LNCaP clone FGC (cell line): ENCODE results near the gene NPHS2.

Experiments used
- DNase-seq: peaks from one replicate; pipeline ENCODE4 v3.0.0-alpha.2; 2011; ENCODE audit warnings: low read depth
- H3K4me3 ChIP-seq: 2 replicates; pipeline ENCODE4 v1.5.1; 2011; ENCODE audit warnings: mild to moderate bottlenecking, low read depth, low read length, control low read depth
- CTCF ChIP-seq: IDR thresholded peaks from 2 replicates; pipeline ENCODE4 v1.5.1; 2012; ENCODE audit warnings: mild to moderate bottlenecking; ENCODE audit not compliant: control insufficient read depth, insufficient read depth; ENCODE audit errors: extremely low read depth

NPHS2 gene

GRCh38 chr1:179583771-179584320 lies 8.1 kb upstream of the NPHS2 start:
- TF ChIP-seq CTCF = no peak
- H3K4me3 ChIP-seq = no peak overlapping the region
- no peak for DNase-seq

GRCh38 chr1:179576509-179576908 lies 761 bp upstream of the NPHS2 start:
- no peak for TF ChIP-seq CTCF
- no peak overlapping the region for H3K4me3 ChIP-seq

GRCh38 chr1:179558078-179558477 lies 17.7 kb downstream of the NPHS2 start:
- no peak for TF ChIP-seq CTCF
- H3K4me3 ChIP-seq = no peak overlapping the region
- DNase-seq = no peak

More at GRCh38 chr1:179576509-179576908, 761 bp upstream of the NPHS2 start:
- no peak for DNase-seq

GRCh38 chr1:179554427-179554826 lies 21.3 kb downstream of the NPHS2 start:
- H3K4me3 ChIP-seq = no peak overlapping the region
- DNase-seq = no peak
- TF ChIP-seq CTCF = no peak

GRCh38 chr1:179550746-179551682 lies 24.7 kb downstream of the NPHS2 start:
- DNase-seq = no peak
- TF ChIP-seq CTCF = no peak
- no peak overlapping the region for H3K4me3 ChIP-seq

- H3K4me3 ChIP-seq = no peak overlapping the region
- DNase-seq = no peak
These were observed 26.4 kb downstream of the NPHS2 start for GRCh38 chr1:179549368-179549700.

More at GRCh38 chr1:179549368-179549700, 26.4 kb downstream of the NPHS2 start:
- no peak for TF ChIP-seq CTCF
